ENCODE results near the gene EEF1AKMT1.
A peak's percentile ranks its signal among the peaks of the same experiment; 100 is the strongest.

Gene EEF1AKMT1

DNA sequence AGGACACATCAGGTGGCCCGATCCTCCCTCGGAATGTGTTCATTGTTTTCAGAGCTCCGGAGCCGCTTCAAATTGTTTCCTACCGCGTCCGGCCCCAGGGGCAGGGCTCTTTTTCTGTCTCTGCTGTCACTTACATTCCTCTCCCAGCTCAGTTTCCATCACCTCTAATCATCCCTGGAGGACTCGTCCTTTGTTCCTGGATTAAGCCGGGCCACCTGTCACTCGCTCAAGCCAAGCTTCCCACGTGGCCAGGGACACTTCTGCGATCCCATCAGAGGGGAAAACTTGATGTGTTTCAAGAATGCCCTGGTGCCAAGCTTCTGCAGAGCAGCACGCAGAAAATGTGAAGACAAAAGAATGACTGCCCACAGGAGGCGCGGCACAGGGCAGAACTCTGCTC is 56.8 kb downstream of the EEF1AKMT1 start:
- TF ChIP-seq, protein P1, sequence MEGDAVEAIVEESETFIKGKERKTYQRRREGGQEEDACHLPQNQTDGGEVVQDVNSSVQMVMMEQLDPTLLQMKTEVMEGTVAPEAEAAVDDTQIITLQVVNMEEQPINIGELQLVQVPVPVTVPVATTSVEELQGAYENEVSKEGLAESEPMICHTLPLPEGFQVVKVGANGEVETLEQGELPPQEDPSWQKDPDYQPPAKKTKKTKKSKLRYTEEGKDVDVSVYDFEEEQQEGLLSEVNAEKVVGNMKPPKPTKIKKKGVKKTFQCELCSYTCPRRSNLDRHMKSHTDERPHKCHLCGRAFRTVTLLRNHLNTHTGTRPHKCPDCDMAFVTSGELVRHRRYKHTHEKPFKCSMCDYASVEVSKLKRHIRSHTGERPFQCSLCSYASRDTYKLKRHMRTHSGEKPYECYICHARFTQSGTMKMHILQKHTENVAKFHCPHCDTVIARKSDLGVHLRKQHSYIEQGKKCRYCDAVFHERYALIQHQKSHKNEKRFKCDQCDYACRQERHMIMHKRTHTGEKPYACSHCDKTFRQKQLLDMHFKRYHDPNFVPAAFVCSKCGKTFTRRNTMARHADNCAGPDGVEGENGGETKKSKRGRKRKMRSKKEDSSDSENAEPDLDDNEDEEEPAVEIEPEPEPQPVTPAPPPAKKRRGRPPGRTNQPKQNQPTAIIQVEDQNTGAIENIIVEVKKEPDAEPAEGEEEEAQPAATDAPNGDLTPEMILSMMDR (IDR thresholded peaks at IDR 0.05; ENCODE audit: control insufficient read depth, insufficient read depth, low read depth, low read length, missing control alignments), result no peak
- H3K4me3 ChIP-seq (ENCODE audit: control insufficient read depth, low read depth, low read length), result no peak overlapping the region
- no peak for DNase-seq (ENCODE audit: low read depth)

DNA sequence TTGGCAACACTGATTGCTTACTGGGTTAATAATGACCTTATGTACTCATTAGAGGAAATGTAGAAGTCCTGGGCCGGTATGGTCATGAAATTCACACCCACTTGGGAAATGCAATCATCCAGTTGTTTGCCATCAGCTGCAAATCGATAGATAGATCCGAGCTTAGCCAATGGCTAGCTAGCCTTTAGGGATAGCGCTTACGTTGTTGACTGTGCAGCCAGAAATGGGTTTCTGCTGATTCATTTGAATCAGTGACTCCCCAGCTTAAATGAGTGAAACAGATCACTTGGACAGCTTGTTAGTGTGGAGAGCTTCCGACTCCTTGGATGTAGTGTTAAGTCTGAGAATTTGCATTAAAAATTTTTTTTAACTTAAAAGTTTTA is 58.4 kb downstream of the EEF1AKMT1 start:
- no peak for DNase-seq (ENCODE audit: low read depth)
- TF ChIP-seq, protein P1 (IDR thresholded peaks at IDR 0.05; ENCODE audit: control insufficient read depth, insufficient read depth, low read depth, low read length, missing control alignments), result no peak
- no peak overlapping the region for H3K4me3 ChIP-seq (ENCODE audit: control insufficient read depth, low read depth, low read length)

DNA sequence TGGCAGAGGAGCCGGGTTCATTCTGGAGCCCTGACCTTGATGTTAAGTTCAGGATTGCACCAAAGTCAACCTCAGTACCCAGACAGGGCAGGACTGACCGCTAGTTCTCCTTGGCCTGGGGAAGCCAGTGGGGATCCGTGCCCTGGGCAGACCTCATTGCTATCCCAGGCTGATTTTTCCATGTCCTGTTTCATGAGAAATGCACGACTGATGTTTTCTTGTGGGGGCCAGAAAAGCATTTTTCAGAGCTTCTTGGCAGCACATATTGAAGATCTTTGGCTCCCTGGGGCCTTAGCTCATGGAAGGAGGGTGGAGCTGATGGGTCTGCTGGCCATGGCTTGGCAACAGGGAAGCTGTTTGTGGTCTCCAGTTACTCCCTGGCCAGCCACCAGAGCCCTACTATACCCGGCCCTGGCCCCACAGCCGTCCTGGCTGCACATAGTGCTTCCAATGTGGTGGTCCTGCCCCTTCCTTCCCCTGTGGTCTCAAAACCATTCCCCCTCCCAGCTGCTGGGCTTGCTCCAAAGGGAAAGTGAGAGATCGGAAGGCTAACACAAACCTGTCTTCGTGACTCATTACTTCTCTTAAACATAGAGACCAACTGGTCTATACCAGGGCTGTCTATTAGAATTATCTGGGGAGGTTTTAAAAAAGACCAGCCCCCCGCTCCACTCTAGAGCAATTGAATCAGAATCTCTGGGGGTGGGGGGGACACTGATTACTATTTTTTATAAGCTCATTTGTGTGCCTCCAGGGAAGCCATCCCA is 59.0 kb downstream of the EEF1AKMT1 start:
- TF ChIP-seq, protein P1 (IDR thresholded peaks at IDR 0.05; ENCODE audit: control insufficient read depth, insufficient read depth, low read depth, low read length, missing control alignments), result no peak
- H3K4me3 ChIP-seq (ENCODE audit: control insufficient read depth, low read depth, low read length), result no peak overlapping the region

DNA sequence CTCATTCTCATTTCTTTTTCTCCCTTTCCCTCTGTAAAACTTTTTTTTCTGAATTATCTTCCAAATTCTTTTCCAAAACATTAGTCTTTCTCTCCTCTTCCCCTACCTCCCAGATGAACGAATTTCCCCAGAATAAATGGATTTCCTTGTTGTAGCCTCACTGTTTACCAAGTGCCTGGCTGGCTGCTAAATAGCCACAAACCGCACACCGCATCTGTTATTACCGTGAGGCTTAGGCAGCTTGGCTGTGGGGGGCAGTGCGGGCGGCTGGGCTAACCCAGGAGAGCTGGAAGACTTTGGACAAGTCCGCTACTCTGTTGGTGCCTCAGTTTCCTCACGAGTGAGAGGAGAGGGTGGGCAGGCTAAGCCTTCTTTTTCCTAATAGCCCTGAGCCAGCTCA is 59.6 kb downstream of the EEF1AKMT1 start:
- H3K4me3 ChIP-seq (ENCODE audit: control insufficient read depth, low read depth, low read length), result no peak overlapping the region
- TF ChIP-seq, protein P1 (IDR thresholded peaks at IDR 0.05; ENCODE audit: control insufficient read depth, insufficient read depth, low read depth, low read length, missing control alignments), result no peak
- no peak for DNase-seq (ENCODE audit: low read depth)

More for the DNA sequence above, 59.0 kb downstream of the EEF1AKMT1 start:
- peak; percentile 46 for DNase-seq (ENCODE audit: low read depth)

DNA sequence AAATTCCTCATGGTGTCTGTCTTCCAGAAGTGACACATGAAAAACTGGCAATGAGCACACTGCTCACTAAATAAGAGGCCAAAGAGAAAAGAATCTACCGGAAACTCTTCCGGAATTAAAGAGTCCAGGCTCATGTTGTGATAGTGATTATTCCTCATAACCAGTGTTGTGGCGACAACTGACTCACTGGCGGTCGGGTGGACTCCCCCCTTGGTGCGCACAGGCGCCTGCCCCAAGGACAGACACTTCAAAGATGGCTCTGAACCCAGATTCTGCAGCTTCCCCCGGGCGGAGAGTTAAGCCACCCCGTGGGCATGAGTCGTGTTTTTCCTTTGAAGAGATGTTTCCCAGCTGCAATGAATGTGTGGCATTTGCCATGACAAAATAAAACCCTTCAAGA is 60.0 kb downstream of the EEF1AKMT1 start:
- peak; percentile 8 for DNase-seq (ENCODE audit: low read depth)
- TF ChIP-seq, protein P1 (IDR thresholded peaks at IDR 0.05; ENCODE audit: control insufficient read depth, insufficient read depth, low read depth, low read length, missing control alignments), result no peak

DNA sequence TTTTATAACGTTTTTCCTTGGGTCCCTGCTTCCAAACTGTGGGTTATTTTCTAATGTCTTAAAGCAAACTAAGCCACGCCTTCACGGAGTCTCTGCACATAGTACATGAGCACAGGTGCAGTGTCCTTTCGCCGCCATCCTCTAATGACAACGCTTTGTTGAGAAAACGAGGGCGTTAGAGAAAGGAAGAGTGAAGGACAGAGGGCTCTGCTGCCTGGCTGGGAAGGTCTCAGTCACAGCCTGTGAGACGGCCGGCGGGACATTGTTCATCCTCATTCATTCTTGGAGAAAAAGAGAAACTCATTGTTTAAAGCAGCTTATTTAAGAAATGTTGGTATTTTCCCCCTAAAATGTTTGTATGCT is 60.8 kb downstream of the EEF1AKMT1 start:
- TF ChIP-seq, protein P1 (IDR thresholded peaks at IDR 0.05; ENCODE audit: control insufficient read depth, insufficient read depth, low read depth, low read length, missing control alignments), result no peak
- peak overlapping the region; percentile 32 for H3K4me3 ChIP-seq (ENCODE audit: control insufficient read depth, low read depth, low read length)
- DNase-seq (ENCODE audit: low read depth), result no peak

More for the DNA sequence above, 60.0 kb downstream of the EEF1AKMT1 start:
- peak overlapping the region; percentile 11; the same call in 1 of the 2 replicates for H3K4me3 ChIP-seq (ENCODE audit: control insufficient read depth, low read depth, low read length)
